Ishikawa (cell line): ENCODE measurements around the gene LEPR.

ENCODE experiments used
- CREB1 ChIP-seq: IDR thresholded peaks from 2 replicates; pipeline ENCODE4 v1.6.1; 2012; ENCODE audit warnings: low read depth
- EGR1 ChIP-seq: IDR thresholded peaks from 2 replicates; pipeline ENCODE4 v1.6.1; 2012
- EP300 ChIP-seq: IDR thresholded peaks from 2 replicates; pipeline ENCODE4 v1.6.1; 2012; ENCODE audit warnings: borderline replicate concordance
- FOXM1 ChIP-seq: IDR thresholded peaks from 2 replicates; pipeline ENCODE4 v1.6.1; 2012; ENCODE audit warnings: low read depth, borderline replicate concordance
- RAD21 ChIP-seq: IDR thresholded peaks from 2 replicates; pipeline ENCODE4 v1.6.1; 2012; ENCODE audit warnings: low read depth
- TAF1 ChIP-seq: IDR thresholded peaks from 2 replicates; pipeline ENCODE4 v1.6.1; 2012; ENCODE audit warnings: low read depth, mild to moderate bottlenecking
- YY1 ChIP-seq: IDR thresholded peaks from 2 replicates; pipeline ENCODE4 v1.6.1; 2012; ENCODE audit warnings: low read depth
- ZBTB7A ChIP-seq: IDR thresholded peaks from 2 replicates; pipeline ENCODE4 v1.6.1; 2012; ENCODE audit warnings: low read depth
- TF ChIP-seq, protein P1 (sequence below): IDR thresholded peaks from 2 replicates; pipeline ENCODE4 v1.6.1; 2012
- TF ChIP-seq, protein P2 (sequence below): IDR thresholded peaks from 2 replicates; pipeline ENCODE4 v1.6.1; 2012; ENCODE audit warnings: low read depth, mild to moderate bottlenecking
- TF ChIP-seq, protein P3 (sequence below): IDR thresholded peaks from 2 replicates; pipeline ENCODE4 v1.6.1; 2012

DNA sequence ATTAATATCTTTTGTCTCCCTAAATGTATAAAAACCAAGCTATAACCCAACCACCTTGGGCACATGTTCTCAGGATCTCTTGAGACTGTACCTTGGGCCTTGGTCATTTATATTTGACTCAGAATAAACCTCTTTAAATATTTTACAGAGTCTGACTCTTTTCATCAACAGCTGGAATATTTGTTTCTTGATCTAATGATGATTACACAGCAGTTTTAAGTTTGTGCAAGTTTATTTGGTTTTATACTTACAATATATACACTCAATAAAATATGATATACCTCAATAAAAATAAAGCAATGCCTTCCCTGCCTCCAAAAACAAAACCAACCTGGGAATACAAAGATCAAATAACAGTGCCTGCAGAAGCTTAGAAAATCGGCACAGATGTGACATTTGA, 22.0 kb downstream of the LEPR start:
- no peak for TF ChIP-seq EP300
- TF ChIP-seq EGR1: no peak
- TF ChIP-seq, protein P1, sequence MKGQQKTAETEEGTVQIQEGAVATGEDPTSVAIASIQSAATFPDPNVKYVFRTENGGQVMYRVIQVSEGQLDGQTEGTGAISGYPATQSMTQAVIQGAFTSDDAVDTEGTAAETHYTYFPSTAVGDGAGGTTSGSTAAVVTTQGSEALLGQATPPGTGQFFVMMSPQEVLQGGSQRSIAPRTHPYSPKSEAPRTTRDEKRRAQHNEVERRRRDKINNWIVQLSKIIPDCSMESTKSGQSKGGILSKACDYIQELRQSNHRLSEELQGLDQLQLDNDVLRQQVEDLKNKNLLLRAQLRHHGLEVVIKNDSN: no peak
- TF ChIP-seq RAD21: no peak
- TF ChIP-seq, protein P2, sequence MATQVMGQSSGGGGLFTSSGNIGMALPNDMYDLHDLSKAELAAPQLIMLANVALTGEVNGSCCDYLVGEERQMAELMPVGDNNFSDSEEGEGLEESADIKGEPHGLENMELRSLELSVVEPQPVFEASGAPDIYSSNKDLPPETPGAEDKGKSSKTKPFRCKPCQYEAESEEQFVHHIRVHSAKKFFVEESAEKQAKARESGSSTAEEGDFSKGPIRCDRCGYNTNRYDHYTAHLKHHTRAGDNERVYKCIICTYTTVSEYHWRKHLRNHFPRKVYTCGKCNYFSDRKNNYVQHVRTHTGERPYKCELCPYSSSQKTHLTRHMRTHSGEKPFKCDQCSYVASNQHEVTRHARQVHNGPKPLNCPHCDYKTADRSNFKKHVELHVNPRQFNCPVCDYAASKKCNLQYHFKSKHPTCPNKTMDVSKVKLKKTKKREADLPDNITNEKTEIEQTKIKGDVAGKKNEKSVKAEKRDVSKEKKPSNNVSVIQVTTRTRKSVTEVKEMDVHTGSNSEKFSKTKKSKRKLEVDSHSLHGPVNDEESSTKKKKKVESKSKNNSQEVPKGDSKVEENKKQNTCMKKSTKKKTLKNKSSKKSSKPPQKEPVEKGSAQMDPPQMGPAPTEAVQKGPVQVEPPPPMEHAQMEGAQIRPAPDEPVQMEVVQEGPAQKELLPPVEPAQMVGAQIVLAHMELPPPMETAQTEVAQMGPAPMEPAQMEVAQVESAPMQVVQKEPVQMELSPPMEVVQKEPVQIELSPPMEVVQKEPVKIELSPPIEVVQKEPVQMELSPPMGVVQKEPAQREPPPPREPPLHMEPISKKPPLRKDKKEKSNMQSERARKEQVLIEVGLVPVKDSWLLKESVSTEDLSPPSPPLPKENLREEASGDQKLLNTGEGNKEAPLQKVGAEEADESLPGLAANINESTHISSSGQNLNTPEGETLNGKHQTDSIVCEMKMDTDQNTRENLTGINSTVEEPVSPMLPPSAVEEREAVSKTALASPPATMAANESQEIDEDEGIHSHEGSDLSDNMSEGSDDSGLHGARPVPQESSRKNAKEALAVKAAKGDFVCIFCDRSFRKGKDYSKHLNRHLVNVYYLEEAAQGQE: no peak
- TF ChIP-seq TAF1: no peak
- no peak for TF ChIP-seq ZBTB7A
- no peak for TF ChIP-seq YY1
- TF ChIP-seq, protein P3, sequence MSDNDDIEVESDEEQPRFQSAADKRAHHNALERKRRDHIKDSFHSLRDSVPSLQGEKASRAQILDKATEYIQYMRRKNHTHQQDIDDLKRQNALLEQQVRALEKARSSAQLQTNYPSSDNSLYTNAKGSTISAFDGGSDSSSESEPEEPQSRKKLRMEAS: no peak
- no peak for TF ChIP-seq FOXM1
- no peak for TF ChIP-seq CREB1
